ENCODE data around the gene SESTD1.

DNA sequence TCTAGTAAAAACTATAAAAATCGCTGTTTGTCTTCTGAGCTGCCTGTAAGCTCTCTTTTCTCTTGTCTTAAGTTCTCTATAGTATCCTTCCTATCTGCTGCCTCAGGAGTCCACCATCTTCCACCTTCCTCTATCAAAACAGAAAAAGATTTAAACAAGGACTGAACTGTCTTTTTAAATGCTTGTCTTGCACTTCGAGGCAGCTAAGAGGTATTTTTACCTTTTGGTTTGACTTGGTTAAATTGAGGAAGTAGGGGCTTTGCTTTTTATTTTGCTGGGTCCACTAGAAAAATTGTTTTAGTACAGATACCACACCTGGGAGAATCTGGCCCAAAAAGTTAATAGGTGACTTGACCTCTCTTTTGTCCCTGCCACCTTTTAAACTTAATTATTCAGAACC, 12.2 kb downstream of the SESTD1 start:
- TF ChIP-seq, protein P1, sequence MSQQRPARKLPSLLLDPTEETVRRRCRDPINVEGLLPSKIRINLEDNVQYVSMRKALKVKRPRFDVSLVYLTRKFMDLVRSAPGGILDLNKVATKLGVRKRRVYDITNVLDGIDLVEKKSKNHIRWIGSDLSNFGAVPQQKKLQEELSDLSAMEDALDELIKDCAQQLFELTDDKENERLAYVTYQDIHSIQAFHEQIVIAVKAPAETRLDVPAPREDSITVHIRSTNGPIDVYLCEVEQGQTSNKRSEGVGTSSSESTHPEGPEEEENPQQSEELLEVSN (IDR thresholded peaks at IDR 0.05): no peak
- no peak for TF ChIP-seq EP300 (IDR thresholded peaks at IDR 0.05; ENCODE audit: borderline replicate concordance in 1 of 2, low read depth in 2 of 2, low read length in 2 of 2)
- TF ChIP-seq, protein P2, sequence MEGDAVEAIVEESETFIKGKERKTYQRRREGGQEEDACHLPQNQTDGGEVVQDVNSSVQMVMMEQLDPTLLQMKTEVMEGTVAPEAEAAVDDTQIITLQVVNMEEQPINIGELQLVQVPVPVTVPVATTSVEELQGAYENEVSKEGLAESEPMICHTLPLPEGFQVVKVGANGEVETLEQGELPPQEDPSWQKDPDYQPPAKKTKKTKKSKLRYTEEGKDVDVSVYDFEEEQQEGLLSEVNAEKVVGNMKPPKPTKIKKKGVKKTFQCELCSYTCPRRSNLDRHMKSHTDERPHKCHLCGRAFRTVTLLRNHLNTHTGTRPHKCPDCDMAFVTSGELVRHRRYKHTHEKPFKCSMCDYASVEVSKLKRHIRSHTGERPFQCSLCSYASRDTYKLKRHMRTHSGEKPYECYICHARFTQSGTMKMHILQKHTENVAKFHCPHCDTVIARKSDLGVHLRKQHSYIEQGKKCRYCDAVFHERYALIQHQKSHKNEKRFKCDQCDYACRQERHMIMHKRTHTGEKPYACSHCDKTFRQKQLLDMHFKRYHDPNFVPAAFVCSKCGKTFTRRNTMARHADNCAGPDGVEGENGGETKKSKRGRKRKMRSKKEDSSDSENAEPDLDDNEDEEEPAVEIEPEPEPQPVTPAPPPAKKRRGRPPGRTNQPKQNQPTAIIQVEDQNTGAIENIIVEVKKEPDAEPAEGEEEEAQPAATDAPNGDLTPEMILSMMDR (IDR thresholded peaks at IDR 0.05; ENCODE audit: control extremely low read depth in 1 of 3, insufficient read depth in 1 of 3, low read depth in 1 of 3, low read length in 3 of 3): no peak
- TF ChIP-seq POLR2A (IDR thresholded peaks at IDR 0.05; ENCODE audit: control extremely low read depth in 1 of 2, low read depth in 2 of 2, low read length in 2 of 2): no peak
- TF ChIP-seq SP1 (IDR thresholded peaks at IDR 0.05; ENCODE audit: low read depth, low read length): no peak
- no peak for TF ChIP-seq CBX5 (IDR thresholded peaks at IDR 0.05; ENCODE audit: low read depth, low read length)
- no peak for TF ChIP-seq RXRA (IDR thresholded peaks at IDR 0.05; ENCODE audit: insufficient read depth, low read depth, low read length)
- no peak for TF ChIP-seq EZH2 (IDR thresholded peaks at IDR 0.05; ENCODE audit: low read depth, low read length, severe bottlenecking)
- no peak for TF ChIP-seq BRCA1 (IDR thresholded peaks at IDR 0.05; ENCODE audit: low read depth, low read length)
- TF ChIP-seq SUZ12 (IDR thresholded peaks at IDR 0.05; ENCODE audit: low read length): no peak
- no peak for TF ChIP-seq RAD21 (IDR thresholded peaks at IDR 0.05 in 1 of 2, conservative IDR thresholded peaks at IDR 0.05 in 1 of 2; ENCODE audit: low read depth in 2 of 2, low read length in 2 of 2)
- no peak for TF ChIP-seq POLR2AphosphoS5 (IDR thresholded peaks at IDR 0.05; ENCODE audit: low read depth, low read length)
- TF ChIP-seq HDAC2 (IDR thresholded peaks at IDR 0.05; ENCODE audit: borderline replicate concordance in 1 of 2, low read depth in 2 of 2, low read length in 2 of 2): no peak
